Upper lobe of right lung (tissue), 1 donor: ENCODE measurements around the gene PDE2A. TPM values are rescaled to one million over a fixed set of nuclear protein-coding genes. Genes with fewer than 3 reads are reported as not detected.

Source experiments
- ATAC-seq: fragments of 200-7000 bp; cut with Tn5 transposase; one replicate; pipeline ENCODE4 v1.9.1; 2020; ENCODE audit warnings: mild to moderate bottlenecking, moderate library complexity
- DNase-seq: peaks from one replicate; pipeline ENCODE4 v3.0.0-alpha.2; 2020
- H3K27ac ChIP-seq: fragments of 200-600 bp; one replicate; pipeline ENCODE4 v1.8.0; 2022
- H3K27me3 ChIP-seq: fragments of 200-600 bp; one replicate; pipeline ENCODE4 v1.8.0; 2022; ENCODE audit warnings: mild to moderate bottlenecking
- H3K36me3 ChIP-seq: fragments of 200-600 bp; one replicate; pipeline ENCODE4 v1.8.0; 2022
- H3K4me1 ChIP-seq: fragments of 200-600 bp; one replicate; pipeline ENCODE4 v1.8.0; 2022
- H3K4me3 ChIP-seq: fragments of 200-600 bp; one replicate; pipeline ENCODE4 v1.8.0; 2022; ENCODE audit warnings: mild to moderate bottlenecking
- H3K9me3 ChIP-seq: fragments of 200-600 bp; one replicate; pipeline ENCODE4 v1.8.0; 2022
- CTCF ChIP-seq: fragments of 200-600 bp; IDR thresholded peaks from one replicate; pipeline ENCODE4 v1.8.0; 2022; ENCODE audit warnings: antibody characterized with exemption
- intact Hi-C: fragments of 100-400 bp; cut with DNase I; formaldehyde crosslinking; loops from one replicate; pipeline ENCODE4 v1.11.0; 2022
- total RNA-seq: library from RNA; stranded (reverse); fragmentation: NEBNext Ultra II Directional; extraction: Animal tissue kit (Norgen Biotek cat#: 25700); gene quantifications from one replicate; pipeline ENCODE4 v1.2.1, GENCODE V29; 2021
- donor health status: DM: no; HTN: yes; CAD: no; lungs with severe emphysema.

Gene PDE2A
- total RNA-seq, 1 donor from 2014 or later, result 27.3 TPM

- no peak for ATAC-seq
Observed at GRCh38 chr11:72595292-72595684, 78.9 kb downstream of the PDE2A start.

GRCh38 chr11:72594493-72595291 is 79.5 kb downstream of the PDE2A start:
- intact Hi-C loops, result loop anchor here (5.0 kb wide), 1 partner anchor 58 kb away; no protein-coding TSS in a partner anchor
- ATAC-seq, result no peak
- DNase-seq, result no peak
- Histone ChIP-seq H3K36me3 (no peaks in the 10 kb centered on the region), H3K27ac (no peak overlapping the region), H3K4me3 (no peak overlapping the region), H3K27me3 (peaks cover 25% of the 10 kb centered on the region), H3K4me1 (peaks cover 8% of the 10 kb centered on the region), H3K9me3 (no peaks in the 10 kb centered on the region)
- no peak for TF ChIP-seq CTCF

More at GRCh38 chr11:72595292-72595684, 78.9 kb downstream of the PDE2A start:
- Histone ChIP-seq H3K27ac (no peak overlapping the region), H3K9me3 (no peaks in the 10 kb centered on the region), H3K27me3 (peaks cover 19% of the 10 kb centered on the region), H3K4me1 (peaks cover 2% of the 10 kb centered on the region), H3K36me3 (no peaks in the 10 kb centered on the region), H3K4me3 (no peak overlapping the region)
- TF ChIP-seq CTCF, result no peak
- intact Hi-C loops, result no loop called here
- DNase-seq, result no peak

- Histone ChIP-seq H3K36me3 (no peaks in the 10 kb centered on the region), H3K27me3 (peaks cover 36% of the 10 kb centered on the region), H3K27ac (no peak overlapping the region), H3K4me1 (peaks cover 10% of the 10 kb centered on the region), H3K9me3 (no peaks in the 10 kb centered on the region), H3K4me3 (no peak overlapping the region)
- intact Hi-C loops, result loop anchor here (5.0 kb wide), 1 partner anchor 59 kb away; no protein-coding TSS in a partner anchor
- TF ChIP-seq CTCF, result no peak
- no peak for DNase-seq
- ATAC-seq, result no peak
Observed at GRCh38 chr11:72592698-72593495, 81.3 kb downstream of the PDE2A start.

GRCh38 chr11:72591785-72592502 is 82.3 kb downstream of the PDE2A start:
- H3K27ac ChIP-seq, result no peak overlapping the region
- intact Hi-C loops, result loop anchor here (5.0 kb wide), 1 partner anchor 60 kb away; no protein-coding TSS in a partner anchor
- ATAC-seq (no peak), DNase-seq (no peak)
- no peaks in the 10 kb centered on the region for H3K36me3 ChIP-seq
- no peak for TF ChIP-seq CTCF
- no peak overlapping the region for H3K4me3 ChIP-seq
- H3K9me3 ChIP-seq, result no peaks in the 10 kb centered on the region
- peaks cover 10% of the 10 kb centered on the region for H3K4me1 ChIP-seq
- peaks cover 36% of the 10 kb centered on the region for H3K27me3 ChIP-seq

- H3K4me1 ChIP-seq, result peaks cover 10% of the 10 kb centered on the region
- no peak overlapping the region for H3K27ac ChIP-seq
- H3K36me3 ChIP-seq, result no peaks in the 10 kb centered on the region
- TF ChIP-seq CTCF, result no peak
- H3K27me3 ChIP-seq, result peaks cover 36% of the 10 kb centered on the region
- no peak for DNase-seq
- H3K9me3 ChIP-seq, result no peaks in the 10 kb centered on the region
- no peak for ATAC-seq
- no peak overlapping the region for H3K4me3 ChIP-seq
- intact Hi-C loops, result loop anchor here (5.0 kb wide), 1 partner anchor 61 kb away; no protein-coding TSS in a partner anchor
Observed at GRCh38 chr11:72591023-72591422, 83.2 kb downstream of the PDE2A start.
